Fibroblast of skin of left quadriceps (primary cell): ENCODE results near the gene FCN1.

Experiments
- DNase-seq, 2 experiments: peaks; one replicate each; pipeline ENCODE4 v3.0.0-alpha.2; 2013; ENCODE audit warnings: low read depth in 2 of 2

FCN1 gene

DNA sequence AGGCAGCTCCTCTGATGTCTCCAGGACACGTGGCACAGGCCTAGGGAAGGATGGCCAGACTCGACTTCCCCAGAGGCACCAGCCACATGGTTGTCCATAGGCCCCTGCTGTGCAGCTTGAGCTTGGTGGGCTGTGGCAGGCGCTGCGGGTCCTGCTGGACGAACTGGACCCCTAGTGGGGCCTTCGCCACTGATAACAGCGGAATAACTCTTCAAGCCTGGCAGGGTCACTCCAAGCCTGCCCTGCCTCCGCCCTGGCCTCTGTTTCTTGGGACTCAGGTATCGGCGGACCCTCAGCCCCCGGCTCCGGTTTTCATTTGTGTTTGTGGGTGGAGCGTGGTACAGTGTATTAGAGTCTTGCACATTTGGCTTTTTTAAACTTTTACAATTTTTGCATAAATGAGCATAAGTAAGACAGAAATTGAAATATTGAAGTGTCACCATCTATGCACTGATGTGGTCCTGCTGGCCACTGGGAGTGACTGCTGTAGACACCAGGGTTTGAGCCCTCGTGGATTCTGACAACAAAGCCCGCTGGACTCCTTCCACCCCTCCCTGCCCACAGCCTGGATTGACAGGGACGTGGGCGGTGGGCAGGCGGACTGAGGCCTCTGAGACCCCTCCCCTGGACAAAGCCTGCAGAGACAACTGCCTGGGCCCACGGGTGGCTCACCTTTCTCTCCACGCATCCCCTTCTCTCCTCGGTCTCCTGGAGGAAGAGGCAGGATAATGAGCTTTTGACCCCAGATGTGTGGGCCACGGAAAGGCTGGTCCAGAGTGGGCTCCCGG, 3.8 kb downstream of the FCN1 start:
- no peak for DNase-seq

- DNase-seq: no peak
Measured at GRCh38 chr9:134913041-134913712, 4.5 kb downstream of the FCN1 start.

- DNase-seq: no peak
Measured at GRCh38 chr9:134912126-134912840, 5.4 kb downstream of the FCN1 start.

- no peak for DNase-seq
Measured at GRCh38 chr9:134909511-134910481, 7.9 kb downstream of the FCN1 start.

DNA sequence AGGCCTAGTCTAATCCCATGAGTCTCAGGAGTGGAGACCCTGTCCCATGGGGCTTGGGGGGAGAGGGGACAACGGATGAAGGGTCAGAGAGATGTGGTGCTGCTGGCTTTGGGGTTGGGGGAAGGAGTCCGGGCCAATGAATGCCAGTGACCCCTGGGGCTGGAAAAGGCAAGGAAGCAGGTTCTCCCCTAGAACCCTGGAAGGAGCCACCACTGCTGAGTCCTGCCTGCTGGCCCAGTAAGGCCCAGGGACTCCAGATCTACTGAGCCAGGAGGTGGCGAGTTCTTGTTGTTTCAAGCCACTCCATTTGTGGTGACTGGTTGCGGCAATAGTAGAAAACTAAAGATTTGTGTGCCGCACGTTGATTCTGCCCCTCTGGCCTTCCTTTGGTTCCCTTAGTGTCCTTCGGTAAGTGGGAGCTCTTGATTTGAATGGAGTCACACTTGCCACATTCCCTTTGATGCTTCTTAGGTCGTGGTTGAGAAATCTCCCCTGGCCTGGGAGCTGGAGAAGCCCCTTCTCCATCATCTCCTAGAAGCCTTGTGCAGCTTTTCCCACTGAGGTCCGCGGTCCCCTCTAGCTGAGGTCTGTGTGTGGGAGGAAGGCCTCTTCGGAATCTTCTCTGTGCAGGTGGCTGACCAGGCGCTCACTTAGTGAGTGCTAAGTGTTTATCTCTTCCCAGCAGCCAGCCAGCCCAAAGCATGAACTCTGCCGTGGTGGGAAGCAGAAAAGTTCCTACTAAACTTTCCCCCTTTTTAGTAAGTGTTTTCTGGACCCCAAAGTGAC, 9.0 kb downstream of the FCN1 start:
- DNase-seq: no peak

DNA sequence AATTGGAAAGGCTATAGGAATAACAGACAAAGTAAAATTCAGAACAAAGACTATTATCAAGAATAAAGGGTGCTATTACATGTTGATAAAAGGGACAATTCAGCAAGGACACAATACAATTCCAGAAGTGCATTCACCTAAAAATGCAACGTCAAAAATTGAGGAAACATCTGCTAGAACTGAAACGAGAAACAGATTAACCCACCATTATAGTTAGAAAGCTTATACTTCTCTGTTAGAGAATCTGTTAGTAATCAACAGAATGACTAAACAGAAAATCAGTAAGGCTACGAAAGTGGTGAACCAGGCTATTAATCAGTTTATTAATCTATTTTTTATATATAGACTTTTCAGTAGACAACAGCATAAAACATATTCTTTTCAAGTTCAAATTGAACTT, 14.8 kb downstream of the FCN1 start:
- no peak for DNase-seq

DNA sequence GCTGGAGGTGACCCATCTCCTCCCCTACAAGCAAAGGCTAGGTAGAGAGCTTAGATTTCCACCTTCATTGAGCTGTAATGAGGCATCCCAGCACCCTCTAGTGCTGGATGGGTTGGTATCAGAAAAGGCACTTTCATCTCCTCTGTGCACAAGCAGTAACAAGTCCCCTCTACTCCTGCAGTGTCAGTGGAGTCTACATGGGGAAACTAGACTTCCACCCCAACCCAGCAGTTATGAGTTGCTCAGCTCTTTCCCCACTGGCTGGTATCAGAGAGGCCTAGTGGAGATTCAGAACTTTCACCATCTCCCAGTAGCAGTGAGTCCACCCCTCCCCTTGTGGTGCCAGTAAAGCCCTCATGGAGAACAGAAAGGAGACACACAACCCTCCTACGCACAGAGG, 17.9 kb downstream of the FCN1 start:
- no peak for DNase-seq

GRCh38 chr9:134899168-134899567, 18.5 kb downstream of the FCN1 start:
- no peak for DNase-seq

DNA sequence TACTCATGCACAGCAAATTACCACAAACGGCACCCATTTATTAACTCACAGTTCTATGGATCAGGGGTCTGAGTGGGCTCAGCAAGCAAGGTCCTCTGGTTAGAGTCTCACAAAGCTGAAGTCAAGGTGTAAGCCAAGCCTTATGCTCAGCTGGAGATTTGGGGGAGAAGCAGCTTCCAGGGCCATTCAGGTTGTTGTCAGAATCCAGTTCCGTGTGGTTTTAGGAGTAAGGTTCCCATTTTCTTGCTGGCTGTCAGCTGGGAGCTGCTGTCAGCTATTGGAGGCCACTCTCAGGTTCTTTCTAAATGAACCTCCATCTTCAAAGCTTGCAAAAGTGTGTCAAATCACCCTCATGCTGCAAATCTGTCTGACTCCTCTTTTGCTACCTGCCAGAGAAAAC, 19.4 kb downstream of the FCN1 start:
- no peak for DNase-seq

GRCh38 chr9:134897584-134898170, 20.0 kb downstream of the FCN1 start:
- DNase-seq: no peak

DNA sequence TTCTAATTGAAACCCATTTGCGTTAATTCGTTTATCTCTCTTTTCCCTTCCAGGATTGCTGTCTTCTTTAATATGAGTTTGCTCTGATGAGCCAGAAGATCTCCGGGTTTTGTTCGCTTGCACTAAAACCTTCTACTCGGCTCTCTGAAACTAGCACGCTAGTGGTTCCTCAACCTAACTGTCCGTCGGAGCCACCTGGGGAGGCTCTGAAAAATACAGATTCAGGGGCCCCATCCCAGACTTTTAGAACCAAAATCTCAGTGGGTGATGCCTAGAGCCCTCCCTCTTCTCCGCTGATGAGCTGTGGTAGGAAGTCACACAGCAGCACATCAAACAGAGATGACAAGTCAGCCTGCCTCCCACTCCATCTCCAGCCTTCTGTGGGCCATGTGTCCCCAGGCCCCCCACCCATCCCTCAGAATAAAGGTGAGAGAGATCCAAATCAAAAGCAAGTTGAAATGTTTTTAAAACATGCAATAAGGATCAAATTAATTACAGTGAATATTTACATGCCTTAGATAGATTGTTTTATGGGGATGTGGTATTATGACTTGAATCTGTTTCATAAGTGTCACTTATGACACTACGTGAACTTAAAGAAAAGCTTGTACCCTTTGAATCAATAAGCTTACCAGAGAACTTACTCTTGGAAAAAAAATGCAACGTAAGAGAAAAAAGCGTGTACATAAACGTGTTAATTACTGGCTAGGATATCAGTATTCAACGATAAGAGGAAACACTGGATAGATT, 20.7 kb downstream of the FCN1 start:
- DNase-seq: no peak

GRCh38 chr9:134895908-134896833, 21.5 kb downstream of the FCN1 start:
- peak; percentile 50 to 54 for DNase-seq

DNA sequence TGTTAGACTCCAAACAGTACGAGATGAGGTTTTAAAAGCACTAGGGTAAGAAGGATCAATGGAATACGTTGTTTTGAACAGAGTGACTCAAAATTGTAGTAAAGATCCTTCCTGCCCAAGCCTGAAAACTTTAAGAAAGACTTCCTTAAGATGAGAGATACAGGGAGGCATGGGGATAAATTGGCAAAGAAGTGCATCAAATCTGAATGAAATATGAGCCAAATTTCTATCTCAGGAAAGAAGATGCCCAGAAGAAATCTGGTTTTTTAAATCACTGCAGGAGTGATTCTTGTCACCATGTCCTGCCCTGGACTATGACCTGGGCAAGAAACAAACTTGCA, 22.2 kb downstream of the FCN1 start:
- DNase-seq: no peak

GRCh38 chr9:134895097-134895496, 22.6 kb downstream of the FCN1 start:
- DNase-seq: no peak

DNA sequence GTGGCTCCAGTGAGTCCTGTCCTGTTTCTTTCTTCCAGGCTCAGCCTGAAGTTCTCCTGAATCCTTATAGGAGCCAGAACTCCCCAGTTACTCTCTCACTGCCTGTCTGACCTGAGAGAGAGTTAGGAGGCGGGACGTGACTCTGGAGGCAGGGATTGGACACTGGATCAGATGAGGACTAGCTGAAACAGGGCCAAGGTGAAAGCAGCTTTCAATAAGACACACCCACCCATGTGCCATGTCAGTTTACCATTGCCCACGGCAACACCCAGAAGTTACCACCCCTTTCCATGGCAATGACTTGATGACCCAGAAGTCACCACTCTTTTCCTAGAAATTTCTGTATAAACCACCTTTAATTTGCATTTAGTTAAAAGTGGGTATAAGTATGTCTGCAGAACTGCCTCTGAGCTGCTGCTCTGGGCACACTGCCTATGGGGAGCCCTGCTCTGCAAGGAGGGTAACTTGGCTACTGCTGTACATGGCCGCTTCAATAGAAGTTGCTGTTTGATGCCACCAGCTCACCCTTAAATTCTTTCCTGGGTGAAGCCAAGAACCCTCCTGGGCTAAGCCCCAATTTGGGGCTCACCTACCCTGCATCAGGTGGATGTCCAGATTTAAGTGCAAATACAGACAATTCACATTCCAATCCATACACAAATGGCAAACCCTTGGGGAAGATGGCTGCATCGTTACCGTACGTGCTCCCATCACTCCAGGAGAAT, 23.4 kb downstream of the FCN1 start:
- no peak for DNase-seq

- no peak for DNase-seq
Measured at GRCh38 chr9:134892820-134893420, 24.8 kb downstream of the FCN1 start.

- no peak for DNase-seq
Measured at GRCh38 chr9:134892221-134892620, 25.5 kb downstream of the FCN1 start.

DNA sequence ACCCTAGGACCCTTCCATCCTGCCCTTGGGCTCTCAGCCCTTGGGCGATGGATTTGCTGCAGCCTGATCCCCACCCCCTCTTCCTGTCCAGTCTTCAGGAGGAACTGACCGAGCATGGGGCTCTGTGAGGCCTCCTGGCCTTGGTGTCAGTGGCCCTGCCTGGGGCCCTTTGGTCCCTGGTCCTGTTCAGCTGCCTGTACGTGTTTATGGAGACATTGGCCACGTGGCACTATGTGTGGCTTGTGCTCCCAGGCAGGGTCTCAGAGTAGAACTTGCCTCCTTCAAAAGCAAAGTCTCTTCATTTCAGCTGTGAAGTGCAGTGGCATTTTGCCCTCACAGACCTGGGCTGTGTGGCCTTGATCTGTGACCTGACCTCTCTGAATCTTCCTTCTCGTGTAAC, 26.0 kb downstream of the FCN1 start:
- no peak for DNase-seq
